NK-92 treated with Interleukin-12 subunit alpha and Interleukin-12 subunit beta, amount 100 ng/mL, for 24 hours (cell line): ENCODE results near the gene KLF6.

Source experiments
- DNase-seq: peaks from one replicate; lab custom pipeline; 2025; lab: John Stamatoyannopoulos, UW

The KLF6 gene

GRCh38 chr10:3728563-3728962 is 56.4 kb downstream of the KLF6 start:
- no peak for DNase-seq

DNA sequence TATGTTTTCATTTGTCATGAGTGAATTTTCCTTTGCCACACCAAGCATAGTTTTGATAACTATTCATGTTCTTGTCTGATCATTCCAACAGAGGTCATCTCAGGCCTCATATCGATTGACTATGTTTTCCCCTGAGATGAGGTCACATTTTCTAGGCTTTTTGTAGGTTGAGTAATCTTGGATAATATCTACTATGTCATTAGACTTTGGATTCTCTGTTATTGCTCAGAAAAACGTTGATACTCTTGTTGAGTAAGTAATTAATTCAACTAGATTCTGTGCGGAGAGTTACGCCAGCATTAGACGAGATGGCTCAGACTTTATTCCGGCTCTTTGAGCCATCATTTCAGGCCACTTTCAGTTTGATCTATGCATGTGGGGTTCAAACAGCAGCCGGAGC is 57.7 kb downstream of the KLF6 start:
- no peak for DNase-seq
